Dedifferentiated amniotic fluid mesenchymal stem cell (primary cell): ENCODE measurements around the gene ANAPC16.
"Not testable (repeated sequence)": the region's sequence is repeated elsewhere in the genome, so short reads cannot be mapped to it uniquely, and the experiment has no call there.

Source experiments
- DNase-seq: peaks from one replicate; pipeline ENCODE4 v3.0.0-alpha.2; 2016; ENCODE audit errors: extremely low spot score

Gene ANAPC16

DNA sequence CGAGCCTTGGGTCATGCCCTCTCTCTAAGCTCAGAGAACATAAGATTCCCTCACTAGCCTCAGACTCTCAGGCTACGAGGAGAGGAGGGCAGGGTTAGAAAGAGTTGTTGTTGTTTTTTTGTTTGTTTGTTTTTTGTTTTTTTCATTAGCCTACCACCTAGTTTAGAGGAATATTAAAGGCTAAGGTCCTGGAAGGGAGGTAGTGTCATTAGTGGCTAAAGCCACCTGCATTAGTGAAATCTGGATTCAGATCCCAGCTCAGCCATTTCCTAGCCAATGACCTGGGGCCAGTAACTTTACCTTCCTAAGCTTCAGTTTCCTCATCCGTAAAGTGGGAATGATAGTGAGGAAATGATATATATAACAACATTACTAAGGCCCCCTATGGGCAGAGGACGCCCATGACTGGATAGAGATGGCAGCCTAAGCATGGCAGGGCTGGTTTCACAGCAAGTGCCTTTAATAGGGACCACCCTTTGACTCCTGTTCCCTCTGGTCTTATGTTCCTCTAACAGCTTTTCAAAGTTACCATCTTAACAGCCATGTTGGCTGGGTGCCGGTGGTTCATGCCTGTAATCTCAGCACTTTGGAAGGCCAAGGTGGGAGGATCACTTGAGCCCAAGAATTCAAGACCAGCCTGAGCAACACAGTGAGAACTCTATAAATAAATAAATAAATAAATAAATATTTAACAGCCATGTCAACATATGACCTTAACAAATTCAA, 63.0 kb downstream of the ANAPC16 start:
- DNase-seq, result no peak

DNA sequence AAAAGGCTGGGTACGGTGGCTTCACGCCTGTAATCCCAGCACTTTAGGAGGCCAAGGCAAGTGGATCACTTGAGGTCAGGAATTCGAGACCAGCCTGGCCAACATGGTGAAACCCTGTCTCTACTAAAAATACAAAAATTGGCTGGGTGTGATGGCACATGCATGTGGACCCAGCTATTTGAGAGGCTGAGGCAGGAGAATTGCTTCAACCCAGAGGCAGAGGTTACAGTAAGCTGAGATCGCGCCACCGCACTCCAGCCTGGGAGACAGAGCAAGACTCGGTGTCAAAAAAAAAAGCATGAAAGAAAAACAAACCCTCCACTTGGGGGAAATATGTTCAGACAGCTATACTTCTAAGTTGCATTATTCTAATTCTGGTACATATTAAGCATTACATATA, 63.8 kb downstream of the ANAPC16 start:
- not testable (repeated sequence) for DNase-seq

- DNase-seq, result no peak
Observed at GRCh38 chr10:72283131-72283530, 67.3 kb downstream of the ANAPC16 start.
